Stimulated activated CD8-positive, alpha-beta memory T cell treated with anti-CD3 and anti-CD28 coated beads, Interleukin-7, amount 100 ng/mL, for 4 hours (primary cell): Measurements from ENCODE around the gene CENPX.
"Not testable (repeated sequence)": the region's sequence is repeated elsewhere in the genome, so short reads cannot be mapped to it uniquely, and the experiment has no call there.

Experiments used
- DNase-seq, 2 donors: peaks; one replicate each; pipeline ENCODE4 v3.0.0-alpha.2; 2020; ENCODE audit warnings: low read depth in 2 of 2

The CENPX gene

DNA sequence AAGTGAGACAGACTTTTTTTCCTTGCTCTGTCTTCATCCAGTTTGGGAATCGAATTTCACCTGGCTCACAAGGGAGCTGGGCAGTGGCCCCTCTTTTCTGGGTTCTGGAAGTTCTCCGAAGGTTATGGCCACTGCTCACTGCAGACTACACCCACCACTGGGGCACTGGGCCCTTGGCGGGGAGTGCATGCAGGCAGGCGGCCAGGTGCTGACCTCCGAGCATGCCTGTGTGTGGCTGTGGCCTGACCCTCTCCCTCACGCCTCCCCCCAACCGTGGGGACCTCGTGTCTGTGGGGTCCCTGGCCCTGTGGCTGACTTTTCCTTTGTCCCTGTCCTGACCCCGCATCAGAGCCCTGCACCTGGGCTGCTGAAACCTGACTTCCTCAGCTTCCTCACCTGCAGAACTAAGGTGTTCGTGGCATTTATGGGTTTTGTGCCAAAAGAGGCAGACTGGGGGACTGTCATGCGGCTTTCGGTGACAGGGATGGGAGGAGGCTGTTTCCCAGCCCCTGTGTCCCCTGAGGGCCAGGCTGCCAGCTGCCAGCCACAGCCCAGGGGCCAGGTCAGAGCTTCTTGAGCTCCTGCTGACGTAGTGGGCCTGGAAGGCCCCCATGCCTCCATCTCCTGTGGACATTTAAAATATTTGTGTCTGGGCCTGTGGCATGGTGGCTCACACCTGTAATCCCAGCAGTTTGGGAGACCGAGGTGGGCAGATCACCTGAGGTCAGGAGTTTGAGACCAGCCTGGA lies 23.8 kb downstream of the CENPX start:
- DNase-seq, result no peak

DNA sequence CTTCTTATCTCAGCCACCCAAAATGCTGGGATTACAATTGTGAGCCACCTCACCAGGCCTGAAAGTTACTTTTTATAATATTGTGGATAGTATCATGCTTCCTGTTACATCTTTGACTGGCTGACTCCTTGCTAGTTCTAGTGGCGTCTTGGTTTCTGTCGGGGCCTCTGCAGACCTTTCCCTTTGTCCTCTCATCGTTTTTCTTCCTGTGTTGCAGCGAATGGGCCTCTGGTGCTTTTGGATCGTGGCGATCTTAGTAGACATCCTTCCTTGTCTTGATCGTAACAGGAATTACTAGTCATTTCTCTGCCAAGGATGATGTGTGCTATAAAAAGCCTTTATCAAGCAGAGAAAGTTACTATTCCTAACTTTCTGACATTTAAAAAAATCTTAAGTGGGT lies 24.5 kb downstream of the CENPX start:
- DNase-seq, result no peak

DNA sequence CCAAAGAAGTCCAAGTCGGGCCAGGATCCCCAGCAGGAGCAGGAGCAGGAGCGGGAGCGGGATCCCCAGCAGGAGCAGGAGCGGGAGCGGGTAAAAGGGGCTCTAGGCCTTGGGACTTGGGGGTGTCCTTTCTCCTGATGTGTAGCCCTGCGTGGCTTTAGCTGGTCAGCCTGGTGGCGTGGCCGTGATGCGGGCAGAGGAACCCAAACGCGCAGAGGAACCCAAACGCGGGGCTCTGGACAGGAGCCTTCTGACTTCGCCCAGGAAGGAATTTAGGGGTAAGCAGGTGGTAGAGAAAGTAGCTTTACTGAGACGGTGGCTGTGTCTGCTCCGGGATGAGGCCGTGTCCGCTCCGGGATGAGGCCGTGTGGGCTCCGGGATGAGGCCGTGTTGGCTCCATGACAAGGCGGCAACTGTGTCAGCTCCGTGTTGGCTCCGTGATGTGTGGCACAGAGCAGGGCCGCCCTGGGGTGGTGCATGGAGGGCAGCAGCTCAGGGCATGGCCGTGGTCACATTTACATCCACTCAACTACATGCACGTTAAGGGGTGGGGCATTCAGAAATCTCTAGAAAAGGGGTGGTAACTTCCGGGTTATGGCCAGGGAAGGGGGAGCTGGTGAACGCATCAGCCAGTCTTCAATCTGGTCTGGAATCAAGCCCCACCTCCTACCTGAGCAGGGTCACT lies 25.8 kb downstream of the CENPX start:
- no peak for DNase-seq

DNA sequence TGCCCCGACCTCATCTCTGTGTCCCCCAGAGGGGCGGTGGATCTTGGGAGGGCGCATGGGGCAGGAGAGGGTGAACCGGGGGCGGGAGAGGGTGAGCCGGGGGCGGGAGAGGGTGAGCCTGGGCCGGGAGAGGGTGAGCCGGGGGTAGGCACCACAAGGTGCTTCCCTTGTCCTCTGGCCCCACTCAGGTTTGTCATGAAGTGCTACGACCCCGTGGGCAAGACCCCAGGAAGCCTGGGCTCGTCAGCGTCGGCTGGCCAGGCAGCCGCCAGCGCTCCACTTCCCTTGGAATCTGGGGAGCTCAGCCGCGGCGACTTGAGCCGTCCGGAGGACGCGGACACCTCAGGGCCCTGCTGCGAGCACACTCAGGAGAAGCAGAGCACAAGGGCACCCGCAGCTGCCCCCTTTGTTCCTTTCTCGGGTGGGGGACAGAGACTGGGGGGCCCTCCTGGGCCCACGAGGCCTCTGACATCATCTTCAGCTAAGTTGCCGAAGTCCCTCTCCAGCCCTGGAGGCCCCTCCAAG lies 26.4 kb downstream of the CENPX start:
- no peak for DNase-seq

DNA sequence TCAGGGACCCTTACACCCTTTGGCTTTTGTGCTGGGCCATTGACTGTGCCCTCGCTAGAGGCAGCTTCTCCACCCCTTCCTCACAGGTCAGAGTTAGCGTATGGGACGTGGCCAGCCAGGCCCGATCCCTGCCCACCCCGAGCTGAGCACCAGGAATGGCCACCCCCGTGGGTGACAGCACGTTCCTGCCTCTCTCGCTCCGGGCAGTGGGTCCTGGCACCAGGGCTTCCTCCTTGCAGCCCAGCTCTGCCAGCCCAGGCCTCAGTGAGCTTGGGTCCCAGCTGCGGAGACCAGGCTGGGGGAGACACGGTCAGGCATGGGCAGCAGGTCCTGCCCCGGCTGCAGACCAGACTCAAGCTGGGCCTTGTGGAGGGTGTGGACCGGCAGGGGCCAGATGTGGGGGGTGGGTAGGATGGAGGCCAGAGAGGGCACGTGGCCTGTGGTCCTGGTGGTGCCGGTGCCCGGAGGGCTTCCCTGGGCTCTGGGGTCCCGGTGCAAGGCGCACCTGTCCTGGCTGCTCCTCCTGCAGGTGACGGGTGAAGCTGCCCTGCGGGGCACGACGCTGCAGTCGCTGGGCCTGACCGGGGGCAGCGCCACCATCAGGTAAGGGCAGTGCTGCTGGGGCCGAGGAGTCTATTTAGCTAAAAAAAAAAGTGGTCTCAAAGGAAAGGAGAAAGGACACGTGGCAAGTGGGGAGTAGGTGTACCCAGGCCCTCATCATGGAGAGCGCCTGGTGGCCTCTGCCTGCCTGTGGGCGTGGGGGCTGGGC lies 27.0 kb downstream of the CENPX start:
- DNase-seq, result no peak

DNA sequence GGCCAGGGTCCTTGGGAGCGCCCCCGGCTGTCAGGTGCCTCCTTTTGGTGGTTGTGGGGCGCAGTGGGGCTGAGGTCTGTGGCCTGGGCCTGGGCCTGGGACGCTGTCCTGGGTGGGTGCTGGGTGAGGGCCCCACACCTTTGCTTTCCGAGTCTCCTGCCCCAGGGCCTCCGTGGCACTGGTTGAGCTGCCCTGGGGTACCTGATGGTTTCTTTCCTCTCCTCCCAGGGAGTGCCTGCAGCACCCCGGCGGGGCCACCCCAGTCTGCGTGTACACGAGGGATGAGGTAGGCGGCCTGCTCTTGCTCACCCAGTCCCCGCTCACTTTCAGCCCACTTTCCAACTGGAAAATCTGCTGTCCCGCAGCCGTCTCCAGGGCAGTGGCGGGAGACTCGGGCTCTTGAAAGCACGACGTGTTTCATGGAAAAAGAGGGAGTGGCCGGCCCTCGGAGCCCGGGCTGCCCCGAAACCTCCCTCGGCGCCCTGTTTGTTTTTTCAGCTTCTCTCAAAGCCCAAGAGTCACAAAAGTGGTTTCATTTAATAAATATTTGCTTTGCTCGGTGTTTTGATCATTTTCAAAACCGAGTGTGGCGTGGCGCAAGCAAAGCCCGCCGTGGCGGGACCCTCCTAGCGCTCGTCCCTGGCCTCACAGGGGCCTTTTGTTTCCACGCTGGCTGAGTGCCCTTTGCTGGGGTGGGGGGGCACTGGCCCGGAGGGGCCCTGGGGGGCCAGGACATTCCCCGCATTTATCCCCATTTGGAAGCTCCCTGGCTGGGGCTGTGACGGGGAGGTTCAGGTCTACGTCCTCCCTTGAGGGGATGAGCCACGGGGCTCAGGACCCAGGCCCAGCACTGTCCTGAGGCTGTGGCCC lies 27.9 kb downstream of the CENPX start:
- DNase-seq, result no peak

DNA sequence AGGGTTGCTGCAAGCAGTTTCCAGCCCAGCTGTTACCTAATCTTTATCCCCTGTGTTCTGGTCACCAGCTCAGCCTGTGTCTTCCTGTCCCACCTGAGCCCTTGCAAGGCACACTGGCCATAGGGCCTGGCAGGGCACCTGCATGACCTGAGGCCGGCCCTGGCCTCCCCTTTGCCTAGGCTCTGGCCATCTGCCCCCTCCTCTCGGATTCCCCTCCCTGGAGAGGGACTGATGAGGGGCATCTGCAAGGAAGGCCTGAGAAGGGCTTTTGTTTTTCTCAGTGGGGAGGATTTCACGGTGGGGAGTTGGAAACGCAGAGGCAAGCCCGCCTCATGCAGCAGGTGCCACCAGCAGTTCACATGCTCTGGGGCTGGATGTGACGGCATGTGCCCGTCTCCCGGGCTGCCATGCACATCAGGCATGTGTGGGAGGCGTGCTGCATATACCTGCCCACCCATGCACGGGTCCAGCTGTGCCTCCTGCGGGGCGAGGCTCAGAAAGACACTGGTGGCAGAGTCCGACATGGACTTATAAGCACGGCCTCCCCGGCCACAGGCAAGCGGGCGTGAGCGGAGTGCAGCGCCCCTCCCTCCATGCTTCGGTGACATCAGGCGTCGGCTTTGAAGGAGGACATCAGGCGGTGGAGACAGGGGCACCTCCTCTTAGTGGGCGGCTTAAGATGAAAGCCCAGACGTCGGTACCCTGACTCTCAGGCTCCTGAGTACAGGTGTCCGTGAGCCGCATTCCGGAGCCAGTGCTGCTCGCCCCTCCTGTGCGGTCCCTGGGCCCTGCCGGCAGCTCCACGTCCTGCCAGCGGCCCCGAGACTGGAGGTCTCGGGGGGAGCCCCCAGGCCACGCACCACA lies 28.7 kb downstream of the CENPX start:
- DNase-seq, result no peak

DNA sequence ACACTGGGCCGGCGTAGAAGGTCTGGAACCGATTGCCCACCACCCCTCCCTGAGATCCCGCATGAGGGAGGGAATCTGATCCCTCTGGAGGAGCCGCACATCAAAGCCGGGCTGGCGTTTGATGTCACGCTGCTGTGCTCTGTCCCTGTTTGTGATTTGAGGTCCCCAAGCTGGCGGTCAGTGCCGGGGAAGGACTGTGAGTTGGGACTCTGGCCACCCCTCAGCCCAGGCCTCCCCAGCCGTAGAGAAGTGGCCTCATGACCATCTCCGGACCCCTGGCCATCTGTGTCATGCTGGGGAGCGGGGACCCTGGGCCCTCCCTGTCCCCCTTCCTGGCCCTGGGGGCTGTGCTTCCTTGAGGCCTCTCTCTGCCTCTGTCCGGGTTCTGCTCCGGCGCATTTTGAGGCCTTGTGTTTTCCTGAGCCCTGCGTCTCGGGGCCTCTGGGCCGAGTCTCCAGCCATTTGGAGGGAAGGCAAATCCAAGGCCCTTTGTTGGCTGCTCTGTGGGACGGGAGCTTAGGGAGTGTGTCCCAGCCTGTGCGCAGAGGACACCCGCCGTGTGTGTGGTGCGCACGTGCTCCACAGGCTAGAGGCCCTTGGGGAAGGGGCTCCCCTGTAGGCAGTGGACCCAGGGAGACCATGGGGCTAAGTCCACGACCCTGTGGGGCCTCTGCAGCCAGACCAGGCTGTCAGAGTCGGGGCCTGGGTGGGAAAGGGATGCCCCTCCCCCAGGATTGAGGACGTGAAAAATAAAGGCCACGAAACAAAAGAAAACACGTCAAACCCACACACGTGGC lies 30.2 kb downstream of the CENPX start:
- DNase-seq, result no peak

DNA sequence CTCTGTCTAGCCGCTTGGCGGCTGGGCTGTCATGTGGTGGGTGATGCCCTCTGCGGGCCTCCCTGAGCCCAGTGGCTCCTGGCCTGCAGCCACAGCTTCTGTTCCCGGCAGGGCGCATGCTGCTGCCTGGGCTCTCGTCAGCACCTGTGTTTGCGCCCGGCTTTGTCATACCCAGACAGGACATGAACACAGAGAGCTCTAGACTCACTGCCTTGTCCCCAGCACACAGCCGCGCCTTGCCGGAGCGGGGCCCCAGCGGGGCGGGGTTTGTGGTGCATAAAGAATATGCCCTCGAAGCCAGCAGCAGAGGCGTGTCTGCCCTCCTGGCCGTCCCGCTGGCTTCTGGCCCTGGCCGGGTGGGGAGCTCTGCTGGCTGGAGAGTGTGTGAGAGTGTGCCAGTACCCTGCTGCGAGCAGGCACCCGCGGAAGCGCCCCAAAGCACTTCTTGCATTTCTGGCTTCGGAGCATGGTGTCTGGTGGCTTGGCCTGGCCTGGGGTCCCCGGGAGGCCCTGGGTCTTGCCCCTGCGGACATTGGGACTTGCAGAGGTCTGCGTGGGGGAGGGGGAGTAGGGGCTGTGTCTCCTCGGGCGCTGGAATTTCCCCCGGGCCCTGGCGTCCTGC lies 30.9 kb downstream of the CENPX start:
- no peak for DNase-seq

DNA sequence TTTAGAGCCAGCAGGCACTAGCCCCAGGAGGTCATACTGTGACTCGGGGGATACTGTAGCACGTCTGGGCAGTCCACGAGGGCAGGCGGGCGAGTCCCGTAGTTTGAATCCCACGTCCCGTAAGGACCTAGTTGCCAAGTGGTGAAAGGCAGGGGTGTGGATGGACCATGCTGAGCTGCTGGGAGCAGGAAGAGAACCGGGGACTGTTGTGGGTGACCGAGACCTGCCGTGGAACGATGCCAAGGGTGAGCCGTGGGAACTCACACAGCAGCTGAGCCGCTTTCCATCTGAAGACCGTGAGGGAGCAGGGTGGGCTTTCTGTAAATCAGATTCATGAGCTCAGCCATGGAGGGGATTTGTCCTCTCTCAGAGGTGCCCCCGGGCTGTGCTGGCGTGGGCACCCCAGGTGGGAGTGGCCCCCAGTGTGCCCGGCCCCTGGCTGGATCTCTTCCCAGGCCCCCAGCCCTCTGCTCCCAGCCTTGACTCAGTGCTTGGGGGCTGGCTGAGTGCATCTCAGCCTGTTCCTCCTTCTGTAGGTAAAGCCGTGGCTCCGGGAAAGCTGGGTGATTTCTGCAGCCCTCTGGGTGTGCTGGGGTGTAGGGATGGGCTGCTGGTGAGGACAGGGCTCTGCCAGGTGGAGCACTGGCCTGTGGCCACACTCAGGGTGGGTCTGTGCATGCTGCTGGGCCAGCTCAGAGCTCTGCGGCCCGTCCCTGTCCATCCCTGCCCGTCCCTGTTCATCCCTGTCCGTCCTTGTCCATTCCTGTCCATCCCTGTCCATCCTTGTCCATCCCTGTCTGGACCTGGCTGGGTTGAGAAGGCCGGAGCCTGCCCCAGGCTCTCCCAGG lies 31.6 kb downstream of the CENPX start:
- no peak for DNase-seq

DNA sequence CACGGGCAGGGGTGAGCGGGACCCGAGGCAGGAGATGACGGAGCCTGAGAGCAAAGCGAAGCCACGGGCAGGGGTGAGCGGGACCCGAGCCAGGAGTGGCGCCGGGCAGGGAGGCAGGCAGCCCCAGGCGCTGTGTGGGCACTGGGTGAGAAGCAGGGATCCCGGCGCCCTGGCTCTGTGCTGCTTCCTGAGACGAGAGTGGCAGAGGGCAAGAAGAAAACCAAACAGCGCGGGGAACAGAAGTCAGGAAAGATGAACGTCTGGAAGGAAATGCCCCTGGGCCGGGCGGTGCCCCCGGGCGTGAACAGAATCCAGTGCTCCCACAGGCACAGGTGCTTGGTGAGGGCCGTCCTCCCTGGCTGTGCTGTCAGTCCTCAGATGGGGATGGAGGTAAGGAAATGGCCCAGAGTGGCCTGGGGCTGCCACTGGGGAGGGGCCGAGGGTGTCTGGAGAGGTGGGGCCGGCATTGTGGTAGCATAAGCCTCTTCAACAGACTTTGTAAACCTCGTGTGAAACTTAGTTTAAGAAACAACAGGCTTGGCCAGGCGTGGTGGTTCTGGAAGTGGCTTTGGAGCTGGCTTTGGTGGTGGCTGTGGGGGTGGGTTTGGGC lies 35.4 kb downstream of the CENPX start:
- no peak for DNase-seq

DNA sequence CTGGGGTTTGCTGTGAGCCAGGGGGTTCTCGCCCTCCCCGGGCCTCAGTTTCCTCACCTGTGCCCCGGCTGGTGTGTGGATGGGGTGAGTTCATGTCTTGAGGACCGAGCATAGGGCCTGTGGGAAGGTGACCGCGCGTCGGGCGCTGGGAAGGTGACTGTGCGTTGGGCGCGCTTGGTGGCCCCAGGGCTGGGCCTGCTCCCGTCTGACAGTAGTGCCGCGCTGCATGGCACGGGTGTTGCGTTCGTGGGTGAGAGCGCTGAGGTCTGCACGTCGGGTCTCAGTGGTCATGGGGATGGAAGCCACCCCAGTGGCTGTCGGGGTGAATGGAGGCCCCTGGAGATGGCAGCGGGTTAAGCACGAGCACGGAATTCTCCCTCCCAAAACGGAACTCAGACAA lies 36.1 kb downstream of the CENPX start:
- DNase-seq, result no peak

DNA sequence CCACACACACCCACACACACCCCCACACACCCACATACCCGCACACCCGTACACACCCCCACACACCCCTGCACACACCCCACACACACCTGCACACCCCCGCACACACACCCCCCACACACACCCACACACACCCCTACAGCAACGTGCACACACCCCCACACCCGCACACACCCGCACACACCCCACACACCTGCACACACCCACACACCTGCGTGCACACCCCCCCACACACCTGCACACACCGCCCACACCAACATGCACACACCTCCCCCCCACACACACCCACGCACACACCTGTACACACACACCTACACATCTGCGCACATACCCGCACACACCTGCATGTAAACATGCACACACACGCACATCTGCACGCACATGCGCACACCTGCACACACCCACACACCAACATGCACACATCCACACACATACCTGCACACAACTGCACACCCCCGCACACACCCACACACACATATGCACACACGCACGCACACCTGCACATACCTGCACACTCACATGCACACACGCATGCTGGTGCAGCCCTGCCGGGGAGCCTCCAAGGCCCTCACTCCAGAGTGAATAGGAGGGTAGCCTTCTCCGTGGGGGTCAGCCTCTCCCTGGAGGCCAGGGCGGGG lies 37.8 kb downstream of the CENPX start:
- no peak for DNase-seq

DNA sequence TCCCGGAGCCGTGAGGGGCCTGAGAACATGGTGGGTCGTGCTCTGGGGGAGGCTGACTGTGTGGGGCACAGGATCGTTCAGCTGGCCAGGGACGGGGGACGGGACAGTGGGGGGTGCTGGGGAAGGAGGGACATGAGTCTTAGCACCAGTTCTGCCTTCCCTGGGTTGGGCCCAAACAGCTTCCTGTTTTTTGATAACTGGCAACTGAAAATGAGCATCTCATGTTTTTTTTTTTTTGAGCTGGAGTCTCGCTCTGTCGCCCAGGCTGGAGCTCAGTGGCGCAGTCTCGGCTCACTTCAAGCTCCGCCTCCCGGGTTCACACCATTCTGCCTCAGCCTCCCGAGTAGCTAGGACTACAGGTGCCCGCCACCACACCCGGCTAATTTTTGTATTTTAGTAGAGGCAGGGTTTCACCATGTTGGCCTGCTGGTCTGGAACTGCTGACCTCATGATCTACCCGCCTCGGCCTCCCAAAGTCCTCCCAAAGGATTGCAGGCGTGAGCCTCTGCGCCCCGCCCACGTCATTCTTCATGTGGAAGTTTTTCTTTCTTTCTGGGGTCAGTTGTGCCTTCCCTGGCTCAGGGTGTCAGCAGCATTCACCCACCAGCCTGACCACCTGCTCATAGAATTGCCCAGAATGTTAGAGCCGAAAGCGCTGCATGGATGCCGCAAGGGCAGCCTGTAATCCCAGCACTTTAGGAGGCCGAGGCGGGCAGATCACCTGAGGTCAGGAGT lies 38.9 kb downstream of the CENPX start:
- no peak for DNase-seq

DNA sequence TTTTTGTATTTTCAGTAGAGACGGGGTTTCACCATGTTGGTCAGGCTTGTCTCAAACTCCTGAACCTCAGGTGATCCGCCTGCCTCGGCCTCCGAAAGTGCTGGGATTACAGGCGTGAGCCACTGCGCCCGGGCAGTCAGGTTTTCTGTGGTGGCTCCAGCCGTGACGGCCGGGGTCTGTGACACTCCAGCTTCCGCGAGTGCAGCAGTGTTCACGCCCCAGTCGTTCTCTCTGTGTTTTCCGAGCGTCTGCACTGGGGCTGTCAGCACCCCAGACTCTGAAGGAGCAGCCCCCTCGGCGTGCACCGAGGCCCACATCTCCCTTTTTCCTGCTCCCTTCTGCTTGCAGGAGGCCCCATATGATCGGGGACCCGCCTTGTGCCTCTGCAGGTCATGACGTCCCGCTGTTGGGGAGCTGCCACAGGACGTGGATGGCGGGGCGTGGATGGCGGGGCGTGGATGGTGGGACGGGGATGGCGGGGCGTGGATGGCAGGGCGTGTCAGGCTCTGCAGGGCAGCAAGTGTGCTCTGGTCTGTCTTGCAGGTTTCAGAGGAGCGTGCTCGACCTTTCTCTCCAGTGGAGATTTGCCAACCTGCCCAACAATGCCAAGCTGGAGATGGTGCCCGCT lies 39.6 kb downstream of the CENPX start:
- no peak for DNase-seq

DNA sequence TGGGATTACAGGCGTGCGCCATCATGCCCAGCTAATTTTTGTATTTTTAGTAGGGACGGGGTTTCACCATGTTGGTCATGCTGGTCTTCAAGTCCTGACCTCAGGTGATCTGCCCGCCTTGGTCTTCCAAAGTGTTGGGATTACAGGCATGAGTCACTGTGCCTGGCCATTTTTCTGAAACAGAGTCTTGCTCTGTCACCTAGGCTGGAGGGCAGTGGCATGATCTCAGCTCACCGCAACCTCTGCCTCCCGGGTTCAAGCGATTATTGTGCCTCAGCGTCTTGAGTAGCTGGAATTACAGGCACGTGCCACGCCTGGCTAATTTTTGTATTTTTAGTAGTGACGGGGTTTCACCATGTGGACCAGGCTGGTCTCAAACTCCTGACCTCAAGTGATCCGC lies 41.2 kb downstream of the CENPX start:
- DNase-seq, result not testable (repeated sequence)
